IPS-18a (cell line): ENCODE measurements around the gene OR51F1.
"Not testable (repeated sequence)": the region's sequence is repeated elsewhere in the genome, so short reads cannot be mapped to it uniquely, and the experiment has no call there.

Source experiments
- H3K27ac ChIP-seq: one replicate; pipeline ENCODE4 v1.5.1; 2013; ENCODE audit warnings: low read length
- H3K27me3 ChIP-seq: one replicate; pipeline ENCODE4 v1.6.1; 2013; ENCODE audit warnings: mild to moderate bottlenecking, low read length; ENCODE audit not compliant: control insufficient read depth, insufficient read depth
- H3K36me3 ChIP-seq: one replicate; pipeline ENCODE4 v1.6.1; 2013; ENCODE audit warnings: low read depth, low read length; ENCODE audit not compliant: control insufficient read depth
- H3K4me1 ChIP-seq: one replicate; pipeline ENCODE4 v1.6.1; 2013; ENCODE audit warnings: low read depth, low read length; ENCODE audit not compliant: control insufficient read depth
- H3K4me3 ChIP-seq: one replicate; pipeline ENCODE4 v1.5.1; 2013; ENCODE audit warnings: low read length
- H3K9ac ChIP-seq: one replicate; pipeline ENCODE4 v1.6.1; 2013; ENCODE audit warnings: mild to moderate bottlenecking, low read length, moderate library complexity
- H3K9me3 ChIP-seq: one replicate; pipeline ENCODE4 v1.6.1; 2013; ENCODE audit warnings: low read depth, low read length; ENCODE audit not compliant: control insufficient read depth

Gene OR51F1, protein sequence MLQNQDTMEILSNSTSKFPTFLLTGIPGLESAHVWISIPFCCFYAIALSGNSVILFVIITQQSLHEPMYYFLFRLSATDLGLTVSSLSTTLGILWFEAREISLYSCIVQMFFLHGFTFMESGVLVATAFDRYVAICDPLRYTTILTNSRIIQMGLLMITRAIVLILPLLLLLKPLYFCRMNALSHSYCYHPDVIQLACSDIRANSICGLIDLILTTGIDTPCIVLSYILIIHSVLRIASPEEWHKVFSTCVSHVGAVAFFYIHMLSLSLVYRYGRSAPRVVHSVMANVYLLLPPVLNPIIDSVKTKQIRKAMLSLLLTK

DNA sequence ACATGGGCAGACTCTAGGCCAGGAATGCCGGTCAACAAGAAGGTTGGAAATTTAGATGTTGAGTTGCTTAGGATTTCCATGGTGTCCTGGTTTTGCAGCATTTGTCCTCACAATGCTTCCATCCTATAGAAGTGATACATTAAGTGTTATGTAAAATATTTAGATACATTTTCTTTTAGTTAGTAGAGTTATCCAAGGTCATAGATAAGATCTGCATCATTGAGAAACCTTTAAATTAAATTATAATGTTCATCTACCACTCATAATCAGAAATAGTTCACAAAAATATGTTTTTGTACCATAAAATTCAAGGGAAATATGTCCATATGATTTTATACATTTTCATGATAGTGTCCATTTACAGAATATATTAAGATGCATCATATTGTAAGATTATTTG is at the start of gene OR51F1:
OR51F1 (minus strand) TSS at position 101 of the 400 bp plus-strand sequence; CDS start at position 101, 0 bp downstream.
- Histone ChIP-seq H3K36me3 (no peaks in the 10 kb centered on the region), H3K27ac (no peak within 1 kb of the TSS), H3K4me1 (no peaks in the 10 kb centered on the region), H3K9me3 (no peaks in the 10 kb centered on the region), H3K9ac (no peak within 1 kb of the TSS), H3K27me3 (no peaks in the 10 kb centered on the region), H3K4me3 (no peak within 1 kb of the TSS)

DNA sequence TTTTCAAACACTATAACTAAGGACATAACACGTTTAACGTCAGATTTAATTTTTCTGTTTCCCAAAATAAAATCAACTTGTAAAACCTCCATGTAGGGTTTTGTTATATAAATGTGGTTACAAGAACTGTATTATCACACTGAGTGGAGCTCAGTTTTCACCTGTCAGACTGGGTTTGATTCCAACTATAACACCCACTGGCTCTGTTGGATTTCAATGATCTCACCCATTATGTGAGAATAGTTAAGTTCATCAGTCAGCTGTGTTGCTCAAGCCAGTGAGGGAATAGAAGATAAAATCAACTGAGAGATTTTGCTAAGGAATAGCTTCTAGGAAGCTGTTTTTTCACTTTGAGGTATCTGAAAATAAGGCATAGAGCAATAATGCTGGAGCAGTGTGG is 39.5 kb upstream of the OR51F1 start:
- no peaks in the 10 kb centered on the region for H3K27me3 ChIP-seq
- no peak overlapping the region for H3K9ac ChIP-seq
- no peaks in the 10 kb centered on the region for H3K9me3 ChIP-seq
- no peaks in the 10 kb centered on the region for H3K36me3 ChIP-seq
- H3K27ac ChIP-seq = no peak overlapping the region
- no peak overlapping the region for H3K4me3 ChIP-seq
- no peaks in the 10 kb centered on the region for H3K4me1 ChIP-seq

DNA sequence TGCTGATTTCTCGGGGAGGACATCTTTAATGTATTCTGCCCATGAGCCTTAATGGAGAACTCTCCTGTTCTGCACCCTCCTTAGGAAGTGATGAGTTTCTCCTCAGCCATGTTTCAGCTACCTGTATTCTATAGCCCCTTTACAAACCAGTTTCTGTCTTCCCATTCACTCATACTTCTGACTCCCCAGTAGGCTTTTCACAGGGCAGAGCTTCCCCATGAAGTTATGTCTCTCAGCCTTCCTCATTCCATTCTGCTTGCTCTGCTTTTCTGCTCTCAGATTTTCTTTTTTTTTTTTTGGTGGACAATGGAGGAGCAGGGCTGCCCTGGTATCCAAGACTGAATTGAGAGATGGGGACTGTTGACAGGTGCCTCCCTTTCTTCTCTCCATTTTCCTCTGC is 38.7 kb upstream of the OR51F1 start:
- Histone ChIP-seq H3K9me3 (no peaks in the 10 kb centered on the region), H3K4me3 (no peak overlapping the region), H3K27ac (no peak overlapping the region), H3K27me3 (no peaks in the 10 kb centered on the region), H3K4me1 (no peaks in the 10 kb centered on the region), H3K36me3 (no peaks in the 10 kb centered on the region), H3K9ac (no peak overlapping the region)

DNA sequence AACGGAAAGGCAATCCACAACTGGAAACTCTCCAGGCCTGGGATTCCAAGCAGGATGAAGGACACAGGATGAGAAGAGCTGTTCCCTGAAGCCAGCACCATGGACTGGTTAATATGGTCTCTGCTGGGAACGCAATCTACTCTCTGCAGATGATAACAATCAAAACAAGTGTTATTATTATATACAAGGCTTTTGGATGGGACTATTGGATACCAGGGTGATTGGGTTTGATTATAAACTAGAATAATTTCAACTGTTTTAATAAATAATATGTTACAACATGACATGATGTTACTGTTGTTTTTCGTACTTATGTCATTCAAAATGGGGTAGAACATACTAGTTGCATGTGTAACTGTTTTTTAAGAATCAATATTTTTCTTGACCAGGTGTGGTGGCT is 34.5 kb upstream of the OR51F1 start, which contains the start of gene OR52R1:
OR52R1 (minus strand) TSS at position 101 of the 400 bp plus-strand sequence; CDS start at position 101, 0 bp downstream.
- no peaks in the 10 kb centered on the region for H3K4me1 ChIP-seq
- no peaks in the 10 kb centered on the region for H3K9me3 ChIP-seq
- H3K4me3 ChIP-seq = no peak within 1 kb of the TSS
- H3K27me3 ChIP-seq = no peaks in the 10 kb centered on the region
- no peak within 1 kb of the TSS for H3K9ac ChIP-seq
- no peaks in the 10 kb centered on the region for H3K36me3 ChIP-seq
- no peak within 1 kb of the TSS for H3K27ac ChIP-seq

DNA sequence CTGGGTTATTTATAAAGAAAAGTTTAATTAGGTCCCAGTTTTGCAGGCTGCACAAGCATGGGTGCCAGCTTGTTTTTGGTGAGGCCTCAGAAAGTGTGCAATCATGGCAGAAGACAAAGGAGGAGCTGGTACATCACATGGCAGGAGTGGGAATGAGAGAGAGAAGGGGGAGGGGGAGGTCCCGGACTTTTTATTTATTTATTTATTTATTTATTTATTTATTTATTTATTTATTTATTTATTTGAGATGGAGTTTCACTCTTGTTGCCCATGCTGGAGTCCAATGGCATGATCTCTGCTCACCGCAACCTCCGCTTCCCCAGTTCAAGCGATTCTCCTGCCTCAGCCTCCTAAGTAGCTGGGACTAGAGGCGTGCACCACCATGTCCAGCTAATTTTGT is 31.6 kb upstream of the OR51F1 start:
- H3K4me1 ChIP-seq, H3K4me3 ChIP-seq: not testable (repeated sequence)

DNA sequence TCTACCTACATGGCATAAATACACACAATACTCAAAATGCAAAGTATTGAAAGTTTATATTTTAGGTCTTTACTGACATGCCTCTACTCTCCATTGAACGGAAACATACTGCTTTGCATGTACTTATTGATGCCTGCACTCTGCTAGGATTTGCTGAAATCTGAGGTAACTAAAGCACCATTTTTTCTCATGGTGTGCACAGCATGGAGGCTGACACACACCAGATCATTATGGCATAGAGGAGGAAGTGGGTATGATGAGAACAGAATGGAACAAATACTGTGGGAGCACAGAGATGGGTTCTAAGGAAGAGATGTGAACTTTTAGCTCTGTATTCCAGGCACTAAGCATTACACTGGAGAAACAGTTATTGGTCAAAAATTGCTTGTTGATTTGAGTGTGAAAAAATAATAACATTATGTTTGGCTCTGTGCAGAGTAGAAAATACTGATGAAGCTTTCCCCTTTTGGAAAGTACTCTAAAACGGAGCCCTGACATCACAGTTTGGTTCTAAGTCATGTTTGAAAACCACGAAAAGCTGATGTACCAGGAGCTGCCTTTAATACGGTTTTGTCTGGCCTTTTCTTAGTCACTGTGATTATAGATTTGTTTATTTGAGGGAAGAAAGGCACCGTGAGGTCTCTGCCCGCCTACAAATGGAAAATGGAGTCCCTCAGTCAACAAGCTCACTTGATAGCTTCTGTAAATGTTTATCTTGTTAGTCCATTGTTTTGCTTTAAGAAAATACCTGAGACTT is 28.9 kb upstream of the OR51F1 start:
- no peak overlapping the region for H3K9ac ChIP-seq

More for the DNA sequence above, 31.6 kb upstream of the OR51F1 start:
- H3K27me3 ChIP-seq, H3K36me3 ChIP-seq, H3K9me3 ChIP-seq, H3K9ac ChIP-seq, H3K27ac ChIP-seq: not testable (repeated sequence)

DNA sequence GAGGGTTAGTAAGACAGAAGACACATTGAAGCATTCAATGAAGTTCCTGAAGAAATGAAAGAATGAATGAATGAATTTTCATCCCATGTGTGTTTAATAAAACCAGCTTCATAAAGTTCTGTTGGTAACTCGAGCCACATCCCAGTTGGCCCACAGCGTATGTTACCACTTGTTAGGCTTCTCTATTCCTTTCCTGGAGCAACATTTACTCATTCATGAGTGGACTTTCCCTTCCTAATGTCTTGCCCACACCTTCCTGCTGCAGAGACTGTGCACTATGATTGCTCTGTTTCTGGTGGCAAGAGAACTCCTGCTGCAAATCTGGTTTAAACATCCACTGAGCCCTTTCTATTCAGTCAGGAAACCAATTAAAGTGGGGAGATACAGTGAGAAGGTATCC is 27.5 kb upstream of the OR51F1 start:
- Histone ChIP-seq H3K4me1 (no peaks in the 10 kb centered on the region), H3K9me3 (no peaks in the 10 kb centered on the region), H3K27me3 (no peaks in the 10 kb centered on the region), H3K4me3 (no peak overlapping the region), H3K27ac (no peak overlapping the region), H3K9ac (no peak overlapping the region), H3K36me3 (no peaks in the 10 kb centered on the region)

More for the DNA sequence above, 28.9 kb upstream of the OR51F1 start:
- Histone ChIP-seq H3K9me3 (no peaks in the 10 kb centered on the region), H3K4me1 (no peaks in the 10 kb centered on the region), H3K4me3 (no peak overlapping the region), H3K27me3 (no peaks in the 10 kb centered on the region), H3K27ac (no peak overlapping the region), H3K36me3 (no peaks in the 10 kb centered on the region)

DNA sequence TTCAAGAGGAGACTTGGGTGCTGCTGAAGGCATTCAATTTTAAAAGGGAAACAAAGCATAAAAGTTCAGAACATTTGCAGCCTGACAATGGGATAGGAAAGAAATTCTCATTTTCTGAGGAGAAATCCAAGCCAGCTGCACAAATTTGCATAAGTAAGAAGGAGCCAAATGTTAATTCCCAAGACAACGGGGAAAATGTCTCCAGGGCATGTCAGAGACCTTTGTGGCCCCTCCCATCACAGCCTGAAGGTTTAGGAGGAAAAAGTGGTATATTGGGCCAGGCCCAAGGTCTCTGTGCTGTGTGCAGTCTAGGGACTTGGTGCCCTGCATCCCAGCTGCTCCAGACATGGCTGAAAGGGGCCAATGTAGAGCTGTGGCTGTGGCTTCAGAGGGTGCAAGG is 12.7 kb upstream of the OR51F1 start:
- no peaks in the 10 kb centered on the region for H3K36me3 ChIP-seq
- no peaks in the 10 kb centered on the region for H3K4me1 ChIP-seq
- no peaks in the 10 kb centered on the region for H3K9me3 ChIP-seq
- no peak overlapping the region for H3K4me3 ChIP-seq
- H3K27ac ChIP-seq = no peak overlapping the region
- no peak overlapping the region for H3K9ac ChIP-seq
- no peaks in the 10 kb centered on the region for H3K27me3 ChIP-seq

DNA sequence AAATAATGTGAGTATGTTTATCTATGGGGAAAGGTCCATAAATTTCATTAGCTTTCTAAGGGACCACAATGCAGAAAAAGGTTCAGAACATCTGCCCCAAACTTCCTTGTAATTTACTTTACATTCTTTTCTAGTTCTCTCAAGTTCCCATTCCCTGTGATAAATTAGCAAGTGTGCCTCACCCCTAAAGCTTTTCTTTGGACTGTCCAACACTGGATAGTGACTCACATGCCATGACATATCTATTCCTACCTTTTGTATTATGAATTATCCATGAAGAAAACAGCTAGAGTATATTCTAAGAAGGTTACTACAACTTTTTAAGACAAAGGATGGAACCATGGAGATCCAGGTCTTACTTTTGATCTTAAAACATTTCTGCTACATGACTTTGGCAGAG is 1.6 kb downstream of the OR51F1 start:
- H3K27ac ChIP-seq = no peak overlapping the region
- no peaks in the 10 kb centered on the region for H3K4me1 ChIP-seq
- H3K27me3 ChIP-seq = no peaks in the 10 kb centered on the region
- H3K36me3 ChIP-seq = no peaks in the 10 kb centered on the region
- no peak overlapping the region for H3K9ac ChIP-seq
- H3K9me3 ChIP-seq = no peaks in the 10 kb centered on the region
- no peak overlapping the region for H3K4me3 ChIP-seq

DNA sequence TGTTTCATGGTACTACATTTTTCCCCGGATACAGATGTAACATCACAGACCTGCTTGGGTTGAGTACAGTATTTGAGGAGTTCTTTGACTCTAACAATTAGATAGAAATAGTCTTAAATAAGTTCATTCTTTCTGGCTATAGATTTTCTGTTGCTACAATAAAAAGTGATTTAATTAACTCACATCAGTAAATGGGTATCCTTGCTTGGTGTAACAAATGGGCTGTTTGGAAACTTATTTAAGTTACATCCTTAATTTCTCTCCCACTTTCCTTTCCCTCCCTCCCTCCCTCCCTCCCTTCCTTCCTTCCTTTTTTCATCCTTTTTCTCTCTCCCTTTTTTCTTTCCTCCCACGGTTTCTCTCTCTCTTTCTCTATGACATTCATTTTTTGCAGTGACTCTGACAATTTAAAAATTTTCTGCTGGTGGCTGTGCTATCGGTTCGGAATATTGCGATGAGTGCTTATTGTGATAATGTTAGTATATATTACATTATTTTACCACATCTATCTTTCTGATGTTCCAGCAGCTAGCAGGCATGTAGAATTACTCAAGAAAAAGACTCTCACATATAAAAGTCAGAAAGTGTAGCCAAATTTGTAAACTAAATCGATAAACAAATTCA is 3.2 kb downstream of the OR51F1 start:
- Histone ChIP-seq H3K4me1 (no peaks in the 10 kb centered on the region), H3K9me3 (no peaks in the 10 kb centered on the region), H3K4me3 (no peak overlapping the region), H3K27ac (no peak overlapping the region), H3K36me3 (no peaks in the 10 kb centered on the region), H3K27me3 (no peaks in the 10 kb centered on the region), H3K9ac (no peak overlapping the region)

DNA sequence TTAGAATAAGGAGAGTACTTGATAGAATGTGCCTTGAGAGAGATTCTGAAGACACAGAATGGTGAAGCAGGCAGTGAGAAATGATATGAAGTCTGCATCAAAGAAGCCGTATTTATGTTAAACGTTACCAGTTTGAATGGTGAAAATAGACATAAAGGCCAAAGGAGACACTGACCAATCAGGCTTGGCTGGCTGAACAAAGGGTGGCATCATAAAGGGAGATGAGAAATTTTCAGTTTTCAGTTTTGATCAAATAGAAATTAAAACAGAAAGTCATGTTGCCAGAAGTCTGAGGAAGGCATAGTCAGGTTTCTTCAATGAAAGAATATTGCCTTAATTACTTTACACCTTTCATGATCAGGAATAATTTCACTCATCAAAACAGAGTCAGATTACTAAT is 6.6 kb downstream of the OR51F1 start:
- Histone ChIP-seq H3K36me3 (no peaks in the 10 kb centered on the region), H3K4me3 (no peak overlapping the region), H3K4me1 (no peaks in the 10 kb centered on the region), H3K9me3 (no peaks in the 10 kb centered on the region), H3K27me3 (no peaks in the 10 kb centered on the region), H3K9ac (no peak overlapping the region), H3K27ac (no peak overlapping the region)
